GM19324 (cell line): ENCODE data around the gene PRIM2.
"Not testable (repeated sequence)": the region's sequence is repeated elsewhere in the genome, so short reads cannot be mapped to it uniquely, and the experiment has no call there.

Experiments used
- ATAC-seq: cut with Tn5 transposase; IDR thresholded peaks from one replicate; pipeline ENCODE4 v1.9.1; 2021; ENCODE audit warnings: mild to moderate bottlenecking, moderate library complexity; ENCODE audit not compliant: unreplicated experiment, low FRiP score

The PRIM2 gene

DNA sequence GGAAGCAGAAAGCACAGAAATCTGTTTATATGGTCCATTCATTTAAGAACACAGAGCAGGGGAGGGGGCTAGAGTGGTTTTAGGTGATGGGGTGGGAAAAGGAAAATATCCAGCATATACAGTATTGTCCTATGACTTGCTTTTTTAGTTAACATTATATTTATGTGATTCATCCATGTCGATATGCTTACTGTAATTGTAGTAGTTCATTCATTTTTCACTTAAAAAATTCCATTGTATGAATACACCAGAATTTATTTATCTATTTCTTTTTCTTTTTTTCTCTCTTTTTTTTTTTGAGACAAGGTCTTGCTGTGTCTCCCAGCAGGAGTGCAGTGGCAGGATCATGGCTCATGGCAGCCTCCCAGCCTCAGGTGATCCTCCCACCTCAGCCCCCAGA, 9.6 kb upstream of the PRIM2 start:
- no peak for ATAC-seq

DNA sequence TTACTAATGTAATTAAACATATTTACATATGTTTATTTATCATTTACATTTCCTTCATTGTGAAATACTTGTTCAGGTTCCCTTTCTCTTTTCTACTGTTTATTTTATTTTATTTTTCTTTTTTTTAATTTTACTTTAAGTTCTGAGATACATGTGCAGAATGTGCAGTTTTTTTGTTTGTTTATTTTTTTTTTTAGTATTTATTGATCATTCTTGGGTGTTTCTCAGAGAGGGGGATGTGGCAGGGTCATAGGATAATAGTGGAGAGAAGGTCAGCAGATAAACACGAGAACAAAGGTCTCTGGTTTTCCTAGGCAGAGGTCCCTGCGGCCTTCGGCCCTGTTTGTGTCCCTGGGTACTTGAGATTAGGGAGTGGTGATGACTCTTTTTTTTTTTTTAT, 8.7 kb upstream of the PRIM2 start:
- not testable (repeated sequence) for ATAC-seq

DNA sequence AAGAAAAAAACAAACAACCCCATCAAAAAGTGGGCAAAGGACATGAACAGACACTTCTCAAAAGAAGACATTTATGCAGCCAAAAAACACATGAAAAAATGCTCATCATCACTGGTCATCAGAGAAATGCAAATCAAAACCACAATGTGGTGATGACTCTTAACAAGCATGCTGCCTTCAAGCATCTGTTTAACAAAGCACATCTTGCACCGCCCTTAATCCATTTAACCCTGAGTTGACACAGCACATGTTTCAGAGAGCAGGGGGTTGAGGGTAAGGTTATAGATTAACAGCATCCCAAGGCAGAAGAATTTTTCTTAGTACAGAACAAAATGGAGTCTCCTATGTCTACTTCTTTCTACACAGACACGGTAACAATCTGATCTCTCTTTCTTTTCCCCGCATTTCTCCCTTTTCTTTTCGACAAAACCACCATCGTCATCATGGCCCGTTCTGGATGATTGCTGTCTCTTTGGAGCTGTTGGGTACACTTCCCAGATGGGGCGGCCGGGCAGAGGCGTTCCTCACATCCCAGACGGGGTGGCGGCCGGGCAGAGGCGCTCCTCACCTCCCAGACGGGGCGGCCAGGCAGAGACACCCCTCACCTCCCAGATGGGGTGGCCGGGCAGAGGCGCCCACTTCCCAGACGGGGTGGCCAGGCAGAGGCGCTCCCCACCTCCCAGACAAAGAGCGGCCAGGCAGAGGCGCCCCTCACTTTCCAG, 7.2 kb upstream of the PRIM2 start:
- not testable (repeated sequence) for ATAC-seq

DNA sequence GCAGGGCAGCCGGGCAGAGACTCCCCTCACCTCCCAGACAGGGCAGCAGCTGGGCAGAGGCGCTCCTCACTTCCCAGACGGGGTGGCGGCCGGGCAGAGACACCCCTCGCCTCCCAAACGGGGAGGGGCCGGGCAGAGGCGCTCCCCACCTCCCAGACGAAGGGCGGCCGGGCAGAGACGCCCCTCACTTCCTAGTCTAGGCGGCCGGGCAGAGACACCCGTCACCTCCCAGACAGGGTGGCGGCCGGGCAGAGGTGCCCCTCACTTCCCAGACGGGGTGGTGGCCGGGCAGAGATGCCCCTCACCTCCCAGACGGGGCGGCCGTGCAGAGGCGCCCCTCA, 6.6 kb upstream of the PRIM2 start:
- ATAC-seq, result no peak

DNA sequence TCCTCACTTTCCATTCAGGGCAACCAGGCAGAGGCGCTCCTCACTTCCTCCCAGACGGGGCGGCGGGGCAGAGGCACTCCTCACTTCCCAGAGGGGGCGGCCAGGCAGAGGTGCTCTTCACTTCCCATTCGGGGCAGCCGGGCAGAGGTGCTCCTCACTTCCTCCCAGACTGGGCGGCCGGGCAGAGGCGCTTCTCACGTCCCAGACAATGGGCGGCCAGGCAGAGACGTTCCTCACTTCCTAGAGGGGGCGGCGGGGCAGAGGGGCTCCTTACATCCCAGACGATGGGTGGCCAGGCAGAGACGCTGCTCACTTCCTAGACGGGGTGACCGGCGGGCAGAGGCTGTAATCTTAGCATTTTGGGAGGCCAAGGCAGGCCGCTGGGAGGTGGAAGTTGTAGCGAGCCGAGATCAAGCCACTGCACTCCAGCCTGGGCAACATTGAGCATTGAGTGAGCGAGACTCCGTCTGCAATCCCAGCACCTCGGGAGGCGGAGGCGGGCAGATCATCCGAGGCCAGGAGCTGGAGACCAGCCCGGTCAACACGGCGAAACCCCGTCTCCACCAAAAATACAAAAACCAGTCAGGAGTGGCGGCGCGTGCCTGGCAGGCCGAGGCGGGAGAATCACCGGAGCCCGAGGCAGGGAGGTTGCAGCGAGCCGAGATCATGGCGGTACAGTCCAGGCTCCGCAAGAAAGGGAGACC, 6.0 kb upstream of the PRIM2 start:
- ATAC-seq, result not testable (repeated sequence)

DNA sequence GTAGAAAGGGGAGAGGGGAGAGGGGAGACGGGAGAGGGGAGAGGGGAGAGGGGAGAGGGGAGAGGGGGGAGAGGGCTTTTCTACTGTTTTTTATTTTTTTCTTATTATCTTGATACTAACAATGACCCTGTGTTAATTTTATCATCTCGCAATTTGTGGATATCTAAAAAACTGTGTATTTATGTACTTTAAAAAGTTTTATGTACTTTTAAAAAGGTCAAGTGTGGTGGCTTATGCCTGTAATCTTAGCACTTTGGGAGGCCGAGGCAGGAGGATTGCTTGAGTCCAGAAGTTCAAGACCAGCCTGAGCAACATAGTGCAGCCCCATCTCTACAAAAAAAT, 5.5 kb upstream of the PRIM2 start:
- no peak for ATAC-seq

DNA sequence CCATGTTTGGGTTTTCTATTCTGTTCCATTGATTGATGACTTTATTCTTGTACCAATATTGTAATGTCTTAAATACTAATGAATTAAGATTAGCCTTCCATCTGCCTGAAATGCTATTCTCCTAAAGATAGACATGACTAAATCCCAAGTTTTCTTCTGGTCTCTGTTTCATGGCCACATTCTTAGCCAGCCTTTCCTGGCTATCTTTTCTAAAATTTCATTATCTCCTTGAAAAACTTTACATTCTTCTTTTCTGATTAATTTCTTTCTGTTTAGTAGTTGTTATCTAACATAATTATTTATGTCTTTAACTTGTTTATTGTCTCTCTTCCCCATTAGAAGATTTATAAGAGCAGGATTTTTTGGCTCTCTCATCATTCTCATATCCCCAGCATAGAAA, 4.4 kb upstream of the PRIM2 start:
- no peak for ATAC-seq

DNA sequence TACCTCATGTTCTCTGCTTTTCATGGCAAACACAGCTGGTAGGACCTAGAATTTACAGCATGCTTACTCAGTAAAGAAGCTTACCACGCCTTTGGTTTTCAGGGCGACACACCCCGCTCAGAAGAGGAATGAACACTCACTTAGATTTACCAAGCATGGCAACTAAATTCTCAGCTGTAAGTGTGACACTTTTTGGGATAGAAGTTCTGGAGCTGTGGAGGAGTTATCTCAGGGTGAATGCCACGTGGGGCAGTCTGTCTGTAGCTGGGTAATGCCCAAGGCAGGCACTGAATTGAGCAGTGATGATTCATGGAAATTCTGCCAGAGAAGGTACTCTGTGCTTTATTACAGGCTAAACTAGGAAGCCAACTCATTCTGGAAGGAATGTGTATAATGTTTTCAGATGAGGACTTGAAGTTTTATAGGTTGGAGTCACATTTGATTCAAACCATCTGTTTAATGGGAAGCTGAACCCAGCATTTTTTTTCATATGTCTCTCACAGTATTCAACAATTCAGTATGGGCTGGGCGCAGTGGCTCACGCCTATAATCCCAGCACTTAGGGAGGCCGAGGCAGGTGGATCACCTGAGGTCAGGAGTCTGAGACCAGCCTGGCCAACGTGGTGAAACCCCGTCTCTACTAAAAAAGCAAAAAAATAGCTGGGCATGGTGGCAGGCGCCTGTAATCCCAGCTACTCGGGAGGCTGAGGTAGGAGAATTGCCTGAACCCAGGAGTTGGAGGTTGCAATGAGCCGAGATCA, 3.5 kb upstream of the PRIM2 start:
- no peak for ATAC-seq

DNA sequence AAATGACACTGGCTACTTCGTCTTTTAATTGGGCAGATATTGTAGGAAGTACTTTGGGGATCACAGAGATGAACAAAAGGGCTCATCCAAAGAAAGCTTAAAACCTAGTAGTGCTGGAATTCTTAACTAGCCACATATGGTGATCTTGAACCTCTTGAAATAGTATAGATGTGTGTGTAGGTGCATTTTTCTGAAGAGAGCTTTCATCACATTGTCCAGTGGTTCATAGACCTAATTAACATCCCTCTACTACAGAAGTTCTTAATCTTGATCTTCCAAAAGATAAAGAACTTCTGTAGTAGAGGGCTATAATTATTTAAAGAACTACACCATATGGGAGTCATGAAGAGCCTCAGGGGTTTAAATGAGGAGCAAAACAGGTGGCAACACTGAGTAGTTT, 2.3 kb upstream of the PRIM2 start:
- ATAC-seq, result no peak

DNA sequence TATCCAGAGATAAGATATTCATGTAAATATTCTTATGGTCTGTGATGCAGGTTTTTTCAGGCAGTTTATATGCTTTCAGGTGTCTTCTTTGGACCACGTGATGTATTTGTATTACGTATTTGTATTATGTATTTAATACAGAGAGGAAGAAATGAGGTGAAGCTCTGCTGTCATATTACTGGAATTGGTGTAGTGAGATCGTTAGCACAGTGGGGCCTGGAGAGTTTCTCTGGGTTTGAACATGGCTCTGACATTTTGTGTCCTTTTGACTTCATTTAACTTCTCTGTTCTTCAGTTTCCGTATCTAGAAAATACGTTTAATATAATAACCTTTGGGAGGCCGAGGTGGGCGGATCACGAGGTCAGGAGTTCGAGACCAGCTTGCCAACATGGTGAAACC, 1.6 kb upstream of the PRIM2 start:
- no peak for ATAC-seq

DNA sequence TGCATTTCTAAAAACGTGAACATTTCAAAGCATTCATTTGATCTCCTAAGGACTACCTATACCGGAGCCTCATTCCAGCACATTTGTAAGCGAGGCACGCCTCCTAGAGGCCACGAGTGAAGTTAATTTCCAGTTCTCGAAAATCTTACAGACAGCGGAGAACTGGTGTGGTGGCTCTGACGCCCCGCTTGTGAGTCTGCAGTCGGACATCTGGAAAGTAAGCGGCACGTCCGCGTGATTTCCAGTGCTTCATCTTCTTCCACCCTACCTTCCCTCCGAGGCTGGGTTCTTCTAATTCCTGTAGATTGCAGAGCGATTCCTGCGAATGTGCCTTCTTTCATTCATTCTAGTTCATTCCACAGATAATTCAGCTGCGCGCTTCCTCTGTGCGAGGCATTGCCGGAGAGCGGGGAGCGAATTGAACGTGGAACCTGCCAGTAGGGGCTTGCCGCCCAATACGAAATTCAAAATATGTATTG, 810 bp upstream of the PRIM2 start:
- ATAC-seq, result peak; percentile 86

DNA sequence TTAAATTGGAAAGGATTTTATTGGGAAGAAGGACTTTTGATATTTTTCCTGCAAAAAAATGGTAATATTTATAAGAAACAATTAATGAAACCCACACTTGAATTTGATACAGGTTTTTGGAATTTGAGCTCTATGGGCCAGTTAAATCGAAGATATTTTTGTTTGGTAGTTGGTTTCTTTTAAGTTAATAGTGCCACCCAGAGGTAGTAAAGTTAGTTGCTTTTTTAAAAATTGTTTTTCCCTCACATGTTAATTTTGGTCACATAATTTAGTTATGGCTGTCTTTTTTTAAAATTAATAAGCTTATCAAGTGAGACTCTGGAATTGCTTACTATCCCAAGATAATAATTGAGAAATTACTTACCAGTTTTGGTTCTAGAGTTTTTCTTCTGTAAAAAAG, 7.1 kb downstream of the PRIM2 start:
- no peak for ATAC-seq

DNA sequence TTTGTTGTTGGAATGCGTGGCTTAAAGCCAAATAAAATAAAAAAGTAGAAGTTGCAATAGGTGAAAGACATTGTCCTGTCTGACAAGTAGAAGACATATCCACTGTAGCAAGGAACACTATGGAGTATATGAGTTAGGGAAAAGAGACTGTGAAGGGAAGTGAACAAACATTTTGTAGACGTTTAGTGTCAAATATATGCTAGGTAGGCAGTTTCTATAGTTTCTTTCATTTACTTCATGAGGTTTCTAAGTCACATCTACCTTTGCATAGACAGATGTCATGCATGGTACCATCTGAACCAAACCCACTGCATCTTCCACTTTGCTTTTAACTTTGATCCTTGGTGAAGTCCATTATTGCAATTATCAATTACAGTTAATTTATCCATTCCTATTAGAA, 9.9 kb downstream of the PRIM2 start:
- no peak for ATAC-seq

DNA sequence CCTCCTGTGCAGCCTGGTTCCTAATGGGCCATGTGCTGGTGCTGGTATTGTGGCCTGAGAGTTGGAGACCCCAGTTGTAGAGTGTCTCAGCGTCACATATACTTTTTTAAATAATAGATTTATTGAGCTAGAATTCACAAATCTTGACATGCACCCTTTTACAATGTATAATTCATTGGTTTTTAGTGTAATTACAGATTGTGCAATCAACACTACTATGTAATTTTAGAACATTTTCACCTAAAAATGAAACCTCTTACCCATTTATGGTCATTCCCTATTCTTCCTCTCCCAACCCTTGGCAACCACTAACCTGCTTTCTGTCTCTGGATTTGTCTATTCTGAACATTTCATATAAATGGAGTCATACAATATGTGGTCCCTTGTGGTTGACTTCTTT, 10.6 kb downstream of the PRIM2 start:
- no peak for ATAC-seq

DNA sequence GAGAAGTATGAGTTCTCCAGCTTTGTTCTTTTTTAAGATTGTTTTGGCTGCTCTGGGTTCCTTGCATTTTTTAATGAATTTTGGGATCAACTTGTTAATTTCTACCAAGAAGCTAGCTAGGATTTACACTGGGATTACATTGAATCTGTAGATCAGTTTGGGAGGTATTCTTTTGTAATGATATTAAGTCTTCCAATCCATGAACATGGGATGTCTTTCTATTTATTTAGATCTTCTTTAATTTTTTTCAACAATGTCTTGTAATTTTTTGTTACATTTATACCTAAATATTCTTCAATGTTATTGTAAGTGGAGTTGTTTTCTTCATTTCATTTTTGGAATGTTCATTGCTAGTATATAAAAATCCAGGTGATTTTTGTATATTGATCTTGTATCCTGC, 12.5 kb downstream of the PRIM2 start:
- ATAC-seq, result no peak

DNA sequence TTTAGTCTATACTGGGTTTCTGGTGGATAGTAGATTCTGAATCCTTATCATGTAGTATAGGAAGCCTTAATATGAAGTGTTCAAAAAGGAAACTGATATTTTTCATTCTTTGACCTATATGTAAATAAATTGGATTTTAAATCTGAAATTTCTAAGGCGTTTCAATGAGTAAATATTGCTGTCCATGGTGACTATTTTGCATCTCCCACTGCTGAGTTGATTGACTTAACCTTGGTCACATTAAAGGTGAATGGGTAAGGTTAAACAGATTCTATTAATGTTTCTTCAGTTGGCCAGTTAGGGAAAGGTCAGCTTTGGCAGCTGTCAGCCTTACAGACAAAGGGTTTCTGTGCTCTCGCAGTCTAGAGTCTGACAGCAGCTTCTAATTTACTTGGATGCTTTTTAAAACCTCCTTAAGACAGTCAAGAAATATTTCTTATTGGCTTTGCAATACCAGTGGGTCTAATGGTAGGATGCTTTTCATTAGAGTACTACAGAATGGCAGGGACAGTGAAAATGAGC, 24.8 kb downstream of the PRIM2 start:
- no peak for ATAC-seq

DNA sequence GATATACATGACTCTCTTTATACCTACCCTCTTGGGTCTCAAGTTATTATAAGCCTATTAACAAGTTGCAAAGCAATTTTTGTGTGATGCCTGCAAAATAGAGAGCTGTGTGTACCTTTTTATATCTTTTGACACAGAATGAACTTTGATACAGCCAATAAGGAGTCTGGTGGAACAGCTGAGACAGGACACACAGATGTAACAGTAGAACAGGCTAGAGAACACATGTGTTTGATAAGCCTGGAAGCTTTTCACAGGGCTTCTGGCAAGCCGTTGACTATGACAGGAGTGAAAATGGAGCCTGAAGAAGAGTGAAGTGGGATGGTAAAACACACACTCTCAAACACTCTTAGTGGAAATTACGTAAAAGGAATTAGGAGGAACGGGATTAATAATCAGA, 25.9 kb downstream of the PRIM2 start:
- not testable (repeated sequence) for ATAC-seq

DNA sequence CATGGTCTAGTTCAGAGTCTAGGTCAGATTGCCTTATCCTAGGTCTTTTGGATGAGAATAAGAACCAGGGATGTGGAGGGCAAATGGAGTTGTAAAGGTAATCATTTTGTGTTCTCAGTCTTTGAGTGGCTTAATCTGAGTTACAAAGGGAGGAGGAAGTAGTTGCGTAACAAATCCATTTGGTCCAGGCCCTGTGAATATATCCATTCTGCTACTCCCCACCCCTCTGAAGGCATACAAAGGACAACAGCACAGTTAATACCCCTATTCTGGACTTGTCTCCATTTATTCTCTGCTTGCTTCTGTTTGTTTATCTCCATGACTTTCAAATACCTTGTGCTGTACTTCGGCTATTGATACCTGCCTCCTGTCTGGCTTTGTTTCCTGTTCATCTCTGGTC, 29.3 kb downstream of the PRIM2 start:
- not testable (repeated sequence) for ATAC-seq

DNA sequence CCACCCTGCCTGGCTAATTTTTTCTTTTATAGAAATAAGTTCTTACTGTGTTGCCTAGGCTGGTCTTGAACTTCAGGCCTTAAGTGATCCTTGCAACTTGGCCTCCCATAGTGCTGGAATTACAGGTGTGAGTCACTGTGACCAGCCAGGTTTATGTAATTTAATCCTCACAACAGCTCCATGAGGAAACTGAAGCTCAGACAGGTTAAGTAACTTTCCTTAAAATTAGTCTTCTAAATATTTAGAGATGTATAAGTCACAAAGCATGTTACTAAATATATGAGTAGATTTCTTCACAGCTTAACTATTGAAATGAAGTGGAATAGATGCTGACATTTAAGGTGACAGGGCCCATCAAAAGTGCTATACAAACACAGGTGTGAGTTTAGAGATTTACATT, 30.2 kb downstream of the PRIM2 start:
- ATAC-seq, result not testable (repeated sequence)

DNA sequence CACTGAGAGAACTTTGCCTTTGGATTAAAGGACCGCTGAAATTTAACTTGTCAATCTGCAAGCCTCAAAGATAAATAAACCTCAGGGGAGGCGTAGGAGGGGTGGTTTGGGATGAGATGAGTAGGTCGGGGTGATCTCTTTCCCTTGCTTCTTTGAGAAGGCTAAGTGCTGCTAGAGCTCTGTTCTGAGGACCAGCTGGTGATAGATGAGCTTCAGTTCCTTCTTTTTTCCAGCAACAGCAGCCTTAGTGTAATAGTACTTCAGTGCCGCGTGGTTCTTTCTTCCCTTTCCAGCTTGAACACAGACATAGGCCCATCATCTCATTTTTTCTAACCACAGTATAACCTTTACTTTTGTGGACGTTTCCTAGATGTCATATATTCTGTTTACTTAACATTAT, 33.0 kb downstream of the PRIM2 start:
- not testable (repeated sequence) for ATAC-seq

DNA sequence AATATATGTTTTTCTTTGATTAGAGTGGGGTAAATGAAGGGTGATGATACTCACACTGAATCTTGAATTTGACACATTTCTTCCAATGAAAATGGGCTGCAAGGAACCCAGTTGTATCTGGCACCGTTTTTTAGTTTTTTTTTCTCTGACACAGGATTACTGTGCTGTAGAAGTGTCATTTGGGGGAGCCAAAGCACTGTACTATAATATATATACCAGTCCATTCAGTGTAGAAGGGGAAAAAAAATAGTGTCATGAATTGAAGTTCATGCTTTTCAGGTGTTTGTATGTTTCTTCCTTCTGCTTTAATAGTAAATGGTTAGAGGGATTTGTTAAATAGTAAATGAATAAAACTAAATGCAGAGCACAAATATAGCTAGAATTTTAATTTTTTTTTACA, 35.2 kb downstream of the PRIM2 start:
- ATAC-seq, result not testable (repeated sequence)
